Measurements from ENCODE around the gene CD274.
"Not testable (repeated sequence)": the region's sequence is repeated elsewhere in the genome, so short reads cannot be mapped to it uniquely, and the experiment has no call there.

The CD274 gene

GRCh38 chr9:5486988-5487387 lies 36.6 kb downstream of the CD274 start:
- no peak overlapping the region for H3K4me3 ChIP-seq (ENCODE audit: low read depth, low read length)
- TF ChIP-seq, protein P1, sequence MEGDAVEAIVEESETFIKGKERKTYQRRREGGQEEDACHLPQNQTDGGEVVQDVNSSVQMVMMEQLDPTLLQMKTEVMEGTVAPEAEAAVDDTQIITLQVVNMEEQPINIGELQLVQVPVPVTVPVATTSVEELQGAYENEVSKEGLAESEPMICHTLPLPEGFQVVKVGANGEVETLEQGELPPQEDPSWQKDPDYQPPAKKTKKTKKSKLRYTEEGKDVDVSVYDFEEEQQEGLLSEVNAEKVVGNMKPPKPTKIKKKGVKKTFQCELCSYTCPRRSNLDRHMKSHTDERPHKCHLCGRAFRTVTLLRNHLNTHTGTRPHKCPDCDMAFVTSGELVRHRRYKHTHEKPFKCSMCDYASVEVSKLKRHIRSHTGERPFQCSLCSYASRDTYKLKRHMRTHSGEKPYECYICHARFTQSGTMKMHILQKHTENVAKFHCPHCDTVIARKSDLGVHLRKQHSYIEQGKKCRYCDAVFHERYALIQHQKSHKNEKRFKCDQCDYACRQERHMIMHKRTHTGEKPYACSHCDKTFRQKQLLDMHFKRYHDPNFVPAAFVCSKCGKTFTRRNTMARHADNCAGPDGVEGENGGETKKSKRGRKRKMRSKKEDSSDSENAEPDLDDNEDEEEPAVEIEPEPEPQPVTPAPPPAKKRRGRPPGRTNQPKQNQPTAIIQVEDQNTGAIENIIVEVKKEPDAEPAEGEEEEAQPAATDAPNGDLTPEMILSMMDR (IDR thresholded peaks at IDR 0.05; ENCODE audit: low read depth, low read length) = no peak

- TF ChIP-seq, protein P1 (IDR thresholded peaks at IDR 0.05; ENCODE audit: low read depth, low read length) = no peak
- H3K4me3 ChIP-seq (ENCODE audit: low read depth, low read length) = no peak overlapping the region
These were observed 38.1 kb downstream of the CD274 start for GRCh38 chr9:5488221-5489008.

- H3K4me3 ChIP-seq (ENCODE audit: low read depth, low read length) = no peak overlapping the region
- TF ChIP-seq, protein P1 (IDR thresholded peaks at IDR 0.05; ENCODE audit: low read depth, low read length) = no peak
These were observed 39.5 kb downstream of the CD274 start for GRCh38 chr9:5489630-5490490.

DNA sequence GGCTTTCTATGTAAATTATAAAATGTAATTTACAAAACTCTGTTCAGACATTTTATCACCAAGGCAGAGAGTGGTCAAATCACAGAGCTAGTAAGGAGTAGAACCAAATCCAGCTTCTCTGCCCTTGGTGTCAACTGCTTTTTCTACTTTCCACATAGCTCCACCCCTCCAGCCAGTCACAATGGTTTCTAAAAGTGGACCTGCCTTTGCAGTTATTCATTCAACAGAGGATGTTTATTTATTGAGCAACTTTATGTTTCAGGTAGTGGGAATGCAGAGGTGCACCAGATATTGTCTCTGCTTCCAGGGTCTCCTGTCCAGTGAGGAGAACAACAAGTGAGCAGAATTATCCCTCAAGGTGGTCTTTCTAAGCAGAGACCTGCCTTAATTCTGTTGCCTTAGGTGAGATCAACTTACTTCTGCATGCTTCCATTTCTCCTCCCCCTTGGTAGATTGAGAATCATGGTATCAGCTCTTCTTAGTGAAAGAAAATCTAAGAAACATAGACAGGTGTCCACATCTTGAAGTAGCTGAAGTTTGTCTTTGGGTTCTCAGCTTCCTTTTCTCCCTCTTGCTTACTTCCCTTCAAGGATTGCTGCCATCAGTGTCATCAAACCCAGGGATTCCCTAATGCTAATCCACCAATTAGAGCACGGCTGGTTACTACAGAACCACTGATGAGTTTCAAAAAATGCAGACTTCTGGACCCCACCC lies 42.8 kb downstream of the CD274 start:
- no peak overlapping the region for H3K4me3 ChIP-seq (ENCODE audit: low read depth, low read length)
- TF ChIP-seq, protein P1 (IDR thresholded peaks at IDR 0.05; ENCODE audit: low read depth, low read length) = no peak

DNA sequence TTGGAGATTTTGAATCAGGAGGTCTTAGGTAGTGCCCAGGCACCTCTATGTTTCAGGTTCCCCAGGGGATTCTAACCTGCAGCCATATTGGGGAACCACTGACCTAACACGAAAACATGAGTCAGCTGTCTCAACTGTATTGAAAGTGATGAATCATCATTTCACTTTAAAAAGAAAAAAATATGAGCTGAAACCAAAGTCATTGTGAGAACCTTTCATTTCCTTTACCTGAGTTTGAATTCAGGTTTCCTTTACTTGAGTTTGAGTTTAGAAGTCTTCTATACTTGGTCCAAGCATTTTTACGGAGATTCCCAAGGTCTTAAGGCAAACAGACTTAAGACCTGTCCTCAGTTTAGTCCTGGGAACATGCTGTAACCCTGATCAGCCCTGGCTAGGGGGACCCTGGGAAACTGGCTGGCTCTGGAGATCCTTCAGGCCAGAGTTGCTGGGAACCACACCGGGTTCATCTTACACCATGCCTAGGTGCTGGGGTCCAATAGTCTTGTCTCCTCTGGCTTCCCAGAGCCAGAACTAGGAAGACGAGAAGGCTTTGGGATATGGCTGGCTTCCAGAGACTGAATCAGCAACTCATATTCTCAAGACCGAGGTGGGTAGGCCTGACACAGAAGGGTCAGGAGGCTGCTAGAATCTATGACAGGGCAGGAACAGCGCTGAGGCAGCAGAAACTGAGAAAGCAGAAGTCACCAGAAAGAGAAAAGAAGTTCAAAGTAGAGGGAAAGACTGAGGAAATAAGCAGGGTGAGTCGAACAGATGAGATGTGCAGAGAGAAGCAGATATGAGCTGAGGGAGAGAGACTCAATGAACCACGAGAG lies 43.6 kb downstream of the CD274 start:
- no peak overlapping the region for H3K4me3 ChIP-seq (ENCODE audit: low read depth, low read length)
- TF ChIP-seq, protein P1 (IDR thresholded peaks at IDR 0.05; ENCODE audit: low read depth, low read length) = no peak

GRCh38 chr9:5494765-5495164 lies 44.4 kb downstream of the CD274 start:
- not testable (repeated sequence) for H3K4me3 ChIP-seq (ENCODE audit: low read depth, low read length)

DNA sequence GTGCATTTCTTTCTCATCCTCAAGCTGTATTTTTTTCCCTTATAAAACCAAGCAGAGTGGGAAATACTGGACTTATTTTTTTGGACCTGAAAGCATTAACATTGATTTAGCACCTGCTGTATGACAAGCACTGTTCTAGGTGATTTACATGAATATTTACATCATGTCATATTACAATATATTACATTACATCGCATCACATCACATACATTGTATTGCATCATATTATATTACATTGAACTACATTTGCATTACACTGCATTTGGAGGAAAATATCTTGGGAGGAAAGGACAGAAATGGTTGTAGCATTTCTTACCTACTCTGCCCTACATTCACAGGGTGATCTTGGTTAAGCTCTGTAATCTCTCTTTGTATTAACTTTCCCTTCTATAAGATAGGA lies 48.8 kb downstream of the CD274 start:
- H3K4me3 ChIP-seq (ENCODE audit: low read depth, low read length) = no peak overlapping the region
- TF ChIP-seq, protein P1 (IDR thresholded peaks at IDR 0.05; ENCODE audit: low read depth, low read length) = no peak

All from WI38 (cell line).